Spinal cord (tissue), 10 donors: Measurements from ENCODE around the gene SRPRB. TPM values are rescaled to one million over a fixed set of nuclear protein-coding genes. Genes with fewer than 3 reads are reported as not detected.

Experiments used
- DNase-seq, 6 donors: peaks; one replicate each; pipeline versions ENCODE4 v3.0.0 to v3.0.0-alpha.2; 2013 to 2015; ENCODE audit warnings: low spot score in 6 of 6, low read depth in 4 of 6
- H3K27ac ChIP-seq: one replicate; pipeline ENCODE4 v1.5.1; 2013; ENCODE audit warnings: low read depth, low read length, control low read depth
- H3K27me3 ChIP-seq: one replicate; pipeline ENCODE4 v1.6.1; 2013; ENCODE audit warnings: low read length; ENCODE audit not compliant: control insufficient read depth, insufficient read depth
- H3K36me3 ChIP-seq: one replicate; pipeline ENCODE4 v1.6.1; 2013; ENCODE audit warnings: low read length; ENCODE audit not compliant: control insufficient read depth, insufficient read depth
- H3K4me1 ChIP-seq: one replicate; pipeline ENCODE4 v1.6.1; 2013; ENCODE audit warnings: low read length; ENCODE audit not compliant: control insufficient read depth, insufficient read depth
- H3K4me3 ChIP-seq: one replicate; pipeline ENCODE4 v1.5.1; 2013; ENCODE audit warnings: low read depth, low read length, control low read depth
- H3K9me3 ChIP-seq: one replicate; pipeline ENCODE4 v1.6.1; 2013; ENCODE audit warnings: low read length; ENCODE audit not compliant: control insufficient read depth, insufficient read depth
- WGBS: methylation state at CpG from one replicate; pipeline ENCODE4 v1.1.5; 2013; ENCODE audit warnings: missing lambda C conversion rate; ENCODE audit not compliant: insufficient coverage; 5-methylcytosine and 5-hydroxymethylcytosine counted together
- polyA plus RNA-seq, 2 donors: library from polyadenylated mRNA; unstranded; fragments of 120-200 nt; gene quantifications; one replicate each; pipeline ENCODE4 v1.2.1, GENCODE V29; 2013; ENCODE audit not compliant: insufficient read length in 2 of 2
- total RNA-seq, 2 donors: library from RNA; depleted of rRNA in 1 of 2; stranded (reverse); fragments of 120-200 nt in 1 of 2; fragments of >200 nt in 1 of 2; gene quantifications; one replicate each; pipeline versions ENCODE4 v1.2.3 to v1.2.4, GENCODE V29; 2013 to 2014
- donor health status: healthy.

SRPRB gene
- total and polyA plus RNA-seq, 4 donors: 56.1 to 74.6 (median 70.2) TPM

DNA sequence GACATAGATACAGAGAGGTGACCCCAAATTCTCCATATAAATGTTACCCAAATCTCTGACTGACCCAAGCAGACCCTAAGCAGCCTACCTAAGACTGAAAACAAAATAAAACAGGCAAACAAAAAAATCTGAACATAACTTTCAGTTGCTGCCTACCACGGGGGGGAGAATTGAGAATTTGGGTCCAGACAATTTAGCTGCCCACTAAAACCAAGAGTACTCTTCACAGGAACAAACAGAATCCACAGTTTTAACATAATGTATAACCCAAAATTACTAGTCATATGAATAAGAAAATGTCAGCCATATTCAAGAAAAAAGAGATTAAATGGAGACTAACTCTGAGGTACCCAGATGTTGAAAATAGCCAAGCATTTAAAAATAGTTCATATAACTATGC is 44.4 kb downstream of the SRPRB start:
- H3K4me1 ChIP-seq: peaks cover 18% of the 10 kb centered on the region
- no peak overlapping the region for H3K4me3 ChIP-seq
- no peak for DNase-seq
- no peaks in the 10 kb centered on the region for H3K27me3 ChIP-seq
- no peak overlapping the region for H3K27ac ChIP-seq
- H3K9me3 ChIP-seq: no peaks in the 10 kb centered on the region
- WGBS: no CpG with 5 or more reads among the region's 1 CpG
- peaks cover 3% of the 10 kb centered on the region for H3K36me3 ChIP-seq

DNA sequence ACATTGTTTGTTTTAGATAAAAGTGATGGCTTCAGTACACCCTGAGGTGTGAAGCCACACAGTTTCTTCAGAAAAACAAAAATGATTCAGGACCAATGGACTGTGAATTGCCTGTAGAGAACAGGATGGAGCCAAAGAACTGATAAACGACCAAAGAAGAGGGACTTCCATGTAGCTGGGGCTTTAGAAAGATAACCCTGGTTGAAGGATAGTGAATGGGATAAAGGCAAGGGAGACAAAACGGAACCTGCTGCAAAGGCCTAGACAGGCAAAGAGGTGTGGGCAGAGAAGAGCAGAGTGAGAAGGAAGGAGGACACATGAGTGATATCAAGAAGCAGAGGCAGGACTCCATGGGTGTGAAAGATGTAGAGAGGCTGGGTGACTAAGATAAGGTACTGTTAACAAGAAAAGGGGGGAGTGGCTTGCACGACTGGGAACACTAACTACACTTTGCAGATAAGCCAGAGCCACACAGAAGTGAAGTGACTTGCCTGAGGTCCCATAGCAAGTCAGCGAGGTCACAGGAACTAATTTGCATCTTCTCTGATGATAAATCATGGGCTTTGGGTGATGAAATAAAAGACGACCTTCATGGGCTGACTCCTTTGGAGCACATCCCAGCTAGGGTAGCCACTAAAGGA is 45.8 kb downstream of the SRPRB start:
- Histone ChIP-seq H3K36me3 (peaks cover 3% of the 10 kb centered on the region), H3K27ac (no peak overlapping the region), H3K9me3 (no peaks in the 10 kb centered on the region), H3K4me3 (no peak overlapping the region), H3K27me3 (no peaks in the 10 kb centered on the region), H3K4me1 (peaks cover 29% of the 10 kb centered on the region)
- WGBS: 87% methylated on average over 4 of the region's 5 CpGs
- no peak for DNase-seq

DNA sequence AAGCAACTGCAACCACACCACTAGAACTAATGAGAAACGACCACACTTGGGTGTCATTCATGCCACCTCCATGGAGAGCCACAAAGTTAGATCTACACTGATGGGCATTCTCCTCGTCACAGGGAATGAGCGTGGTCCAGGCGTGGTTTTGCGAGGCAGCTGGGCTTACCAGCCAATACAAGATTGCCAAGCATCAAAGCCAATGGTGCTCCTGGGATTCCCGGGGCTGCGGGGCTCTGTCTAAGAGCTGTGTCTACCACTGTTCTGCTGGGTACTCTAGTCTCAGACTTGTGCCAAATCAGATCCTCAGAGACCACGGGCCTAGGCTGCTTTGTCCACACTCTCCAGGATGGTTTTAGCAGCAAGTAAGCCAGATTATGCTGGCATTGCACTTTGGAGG is 46.3 kb downstream of the SRPRB start:
- Histone ChIP-seq H3K4me3 (no peak overlapping the region), H3K27ac (no peak overlapping the region), H3K36me3 (peaks cover 3% of the 10 kb centered on the region), H3K4me1 (peaks cover 29% of the 10 kb centered on the region), H3K9me3 (no peaks in the 10 kb centered on the region), H3K27me3 (no peaks in the 10 kb centered on the region)
- DNase-seq: no peak
- WGBS: 86% methylated on average over 8 of the region's 8 CpGs

DNA sequence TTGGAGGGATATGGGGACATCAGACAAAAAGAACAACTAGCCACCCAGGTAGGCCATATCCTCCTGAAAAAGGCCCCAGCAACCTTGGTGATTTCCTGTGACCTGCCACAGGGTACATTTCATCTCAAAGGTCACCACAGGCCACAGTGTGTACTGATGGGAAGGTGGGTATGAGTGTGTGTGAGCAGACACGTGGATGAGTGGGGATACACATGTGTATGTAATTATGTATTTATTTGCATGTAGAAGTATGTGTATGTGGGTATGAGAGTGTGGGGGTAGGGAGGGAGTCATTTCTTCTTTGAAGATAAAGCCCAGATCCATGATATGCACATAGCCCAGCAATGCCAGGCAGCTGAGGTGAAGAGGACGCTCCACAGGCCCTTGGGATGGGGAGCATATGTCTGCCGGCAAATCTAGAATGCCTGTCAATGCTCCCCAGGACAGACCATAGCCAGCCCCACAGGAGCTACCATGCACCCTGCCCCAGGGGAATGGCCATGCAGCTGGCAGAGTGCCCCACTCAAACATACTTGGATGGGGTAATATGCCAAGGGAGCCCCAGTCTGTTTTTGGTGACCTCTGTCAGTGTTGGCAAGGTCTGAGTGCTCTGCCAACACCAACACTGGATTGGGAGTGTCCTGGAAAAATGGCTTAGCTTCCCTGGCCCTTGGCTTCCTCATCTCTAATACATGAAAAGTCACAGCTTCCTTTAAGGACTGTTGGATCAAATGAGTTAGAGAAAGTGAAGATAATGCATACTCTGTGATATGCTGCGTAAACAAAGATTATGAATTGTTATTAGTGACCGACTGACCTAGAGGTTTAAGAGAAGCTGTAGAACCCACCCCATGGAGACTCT is 47.7 kb downstream of the SRPRB start:
- H3K9me3 ChIP-seq: no peaks in the 10 kb centered on the region
- DNase-seq: no peak
- no peak overlapping the region for H3K27ac ChIP-seq
- peaks cover 8% of the 10 kb centered on the region for H3K36me3 ChIP-seq
- H3K27me3 ChIP-seq: no peaks in the 10 kb centered on the region
- H3K4me3 ChIP-seq: no peak overlapping the region
- H3K4me1 ChIP-seq: peaks cover 29% of the 10 kb centered on the region
- 87% methylated on average over 4 of the region's 5 CpGs for WGBS

DNA sequence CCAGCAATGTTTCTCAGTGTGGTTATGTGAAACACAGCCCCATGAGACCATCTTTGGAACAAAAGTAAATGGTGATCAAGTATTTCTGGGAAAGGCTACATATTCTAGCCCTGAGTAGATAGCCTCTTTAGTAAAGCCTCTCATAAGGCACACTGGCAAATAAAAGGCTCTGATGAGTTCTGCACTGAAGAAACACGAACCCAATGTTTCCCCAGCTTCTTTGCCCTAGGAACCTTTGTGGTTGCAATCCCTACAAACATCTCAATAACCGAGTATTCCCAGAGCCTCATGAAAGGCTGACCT is 48.3 kb downstream of the SRPRB start:
- DNase-seq: no peak
- Histone ChIP-seq H3K4me3 (no peak overlapping the region), H3K27me3 (no peaks in the 10 kb centered on the region), H3K4me1 (peaks cover 29% of the 10 kb centered on the region), H3K9me3 (no peaks in the 10 kb centered on the region), H3K27ac (peak overlapping the region; percentile 17), H3K36me3 (peaks cover 8% of the 10 kb centered on the region)
- 74% methylated on average over 2 of the region's 2 CpGs for WGBS

DNA sequence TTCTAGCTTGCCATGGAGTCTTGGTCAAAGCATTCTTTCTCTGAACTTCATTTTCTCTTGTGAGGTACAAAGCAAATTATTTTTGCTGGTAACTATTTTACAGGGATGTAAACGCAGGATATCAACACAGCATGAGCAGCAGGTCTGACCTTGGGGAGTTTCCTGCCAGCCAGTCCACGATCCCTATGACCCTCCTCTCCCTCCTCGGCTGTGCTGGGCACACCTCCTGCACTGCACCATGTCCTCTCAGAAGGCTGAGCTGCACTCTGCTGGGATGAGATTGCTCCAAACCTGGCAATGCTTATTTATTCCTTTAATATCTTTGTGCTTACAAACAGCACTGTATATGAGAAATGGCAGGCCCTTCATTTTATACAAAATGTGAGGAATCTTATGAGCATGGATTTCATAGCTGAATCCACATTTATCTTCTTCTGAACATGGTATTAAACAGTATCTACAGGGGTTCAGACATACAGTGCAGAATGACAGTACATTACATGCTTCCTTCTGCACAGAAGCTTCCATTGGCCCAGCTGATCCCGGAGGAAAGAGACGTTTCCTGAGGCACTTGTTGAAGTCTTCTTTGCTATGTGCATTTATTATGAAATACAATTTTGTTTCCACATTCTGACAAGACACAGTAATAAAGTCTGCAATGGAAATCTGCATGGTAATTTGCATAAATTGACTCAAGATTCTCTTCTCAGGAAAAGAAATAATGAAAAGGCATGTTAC is 48.8 kb downstream of the SRPRB start:
- DNase-seq: no peak
- peaks cover 10% of the 10 kb centered on the region for H3K36me3 ChIP-seq
- H3K27ac ChIP-seq: peak overlapping the region; percentile 17
- no peaks in the 10 kb centered on the region for H3K27me3 ChIP-seq
- H3K9me3 ChIP-seq: no peaks in the 10 kb centered on the region
- peaks cover 29% of the 10 kb centered on the region for H3K4me1 ChIP-seq
- H3K4me3 ChIP-seq: no peak overlapping the region
- 34% methylated on average over 3 of the region's 5 CpGs for WGBS

DNA sequence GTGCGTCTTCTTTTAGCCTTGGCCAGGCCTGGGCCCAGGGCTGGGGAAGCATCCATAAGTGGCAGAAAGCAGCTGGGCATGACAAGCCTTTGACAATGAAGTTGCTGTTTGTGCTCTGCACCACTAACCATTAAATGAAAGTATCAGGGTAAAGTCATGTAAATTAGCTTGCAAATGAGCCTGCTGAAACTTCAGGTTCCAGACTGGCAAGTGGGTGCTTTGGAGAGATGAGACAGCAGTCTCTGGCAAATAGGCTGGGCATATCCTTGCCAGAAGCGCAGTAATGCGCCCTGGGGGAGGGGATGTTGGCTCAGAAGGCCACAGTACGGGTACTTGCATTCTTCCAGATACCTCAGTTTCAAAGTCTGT is 49.4 kb downstream of the SRPRB start:
- WGBS: 0% methylated on average over 1 of the region's 4 CpGs
- no peaks in the 10 kb centered on the region for H3K27me3 ChIP-seq
- H3K27ac ChIP-seq: peak overlapping the region; percentile 1
- no peak overlapping the region for H3K4me3 ChIP-seq
- peaks cover 29% of the 10 kb centered on the region for H3K4me1 ChIP-seq
- peaks cover 16% of the 10 kb centered on the region for H3K36me3 ChIP-seq
- peak; percentile 36 to 92 (median 56) for DNase-seq
- H3K9me3 ChIP-seq: no peaks in the 10 kb centered on the region

DNA sequence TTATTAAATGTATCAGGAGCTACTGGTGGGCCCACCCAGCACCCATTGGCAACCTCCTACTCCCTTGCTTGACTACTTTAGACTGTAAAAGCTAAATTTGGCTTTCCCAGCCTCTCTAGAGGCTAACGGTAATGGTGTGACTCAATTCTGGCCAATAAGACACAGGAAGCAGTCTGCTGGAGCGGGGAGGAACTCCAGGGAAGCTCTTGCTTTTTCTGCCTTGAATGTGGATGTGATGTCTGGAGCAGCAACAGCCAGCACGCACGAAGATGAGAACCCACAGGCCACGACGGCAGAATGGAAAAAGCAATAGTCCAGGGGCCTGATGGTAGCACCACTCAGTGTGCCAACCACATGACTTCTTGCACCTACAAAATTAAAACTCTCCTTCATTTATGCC is 50.2 kb downstream of the SRPRB start:
- no peaks in the 10 kb centered on the region for H3K27me3 ChIP-seq
- H3K4me1 ChIP-seq: peaks cover 34% of the 10 kb centered on the region
- H3K4me3 ChIP-seq: no peak overlapping the region
- peak overlapping the region; percentile 1 for H3K27ac ChIP-seq
- 89% methylated on average over 6 of the region's 6 CpGs for WGBS
- DNase-seq: no peak
- H3K36me3 ChIP-seq: peaks cover 21% of the 10 kb centered on the region
- H3K9me3 ChIP-seq: no peaks in the 10 kb centered on the region

DNA sequence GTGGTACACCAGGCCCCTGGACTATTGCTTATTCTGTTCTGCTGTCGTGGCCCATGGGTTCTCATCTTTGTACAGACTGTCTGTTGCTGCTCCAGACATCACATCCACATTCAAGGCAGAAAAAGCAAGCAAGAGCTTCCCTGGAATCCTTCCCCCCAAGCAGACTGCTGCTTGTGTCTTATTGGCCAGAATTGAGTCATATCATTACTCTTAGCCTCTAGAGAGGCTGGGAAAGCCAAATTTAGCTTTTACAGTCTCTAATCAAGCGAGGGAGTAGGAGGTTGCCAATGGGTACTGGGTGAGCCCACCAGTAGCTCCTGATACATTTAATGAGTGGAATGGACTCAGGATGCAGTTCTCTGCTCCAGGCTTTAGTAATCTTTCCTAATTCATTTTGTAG is 50.7 kb downstream of the SRPRB start:
- peaks cover 36% of the 10 kb centered on the region for H3K4me1 ChIP-seq
- 57% methylated on average over 1 of the region's 2 CpGs for WGBS
- H3K36me3 ChIP-seq: peaks cover 25% of the 10 kb centered on the region
- no peak overlapping the region for H3K27ac ChIP-seq
- no peak overlapping the region for H3K4me3 ChIP-seq
- peak in 2 of 6 donors; percentile 13 to 20 for DNase-seq
- H3K27me3 ChIP-seq: no peaks in the 10 kb centered on the region
- no peaks in the 10 kb centered on the region for H3K9me3 ChIP-seq
